ENCODE results near the gene ZNF385B.

GRCh38 chr2:179814050-179814449 lies 47.4 kb downstream of the ZNF385B start:
- TF ChIP-seq CTCF (IDR thresholded peaks at IDR 0.05; ENCODE audit: low read depth, low read length) (no peak), EZH2phosphoT487 (IDR thresholded peaks at IDR 0.05; ENCODE audit: low read depth) (no peak)
